ENCODE results near the gene MON2.

GRCh38 chr12:62472472-62472871, 5.8 kb downstream of the MON2 start:
- TF ChIP-seq CTCF (IDR thresholded peaks at IDR 0.05; ENCODE audit: extremely low read depth in 1 of 2, insufficient read depth in 1 of 2, low read depth in 1 of 2, low read length in 2 of 2): no peak
- TF ChIP-seq EZH2 (IDR thresholded peaks at IDR 0.05; ENCODE audit: borderline replicate concordance, low read depth, low read length, severe bottlenecking): no peak
- no peak for TF ChIP-seq FOS (IDR thresholded peaks at IDR 0.05; ENCODE audit: borderline replicate concordance, insufficient read depth, low read length)
- no peak for TF ChIP-seq POLR2A (IDR thresholded peaks at IDR 0.05; ENCODE audit: low read depth, low read length)
- no peak for TF ChIP-seq MAX (IDR thresholded peaks at IDR 0.05; ENCODE audit: insufficient read depth, insufficient read length)
- TF ChIP-seq POLR2AphosphoS5 (IDR thresholded peaks at IDR 0.05; ENCODE audit: insufficient read depth, low read depth, low read length): no peak
- no peak for TF ChIP-seq MYC (IDR thresholded peaks at IDR 0.05; ENCODE audit: low read depth, low read length)
- TF ChIP-seq JUN (IDR thresholded peaks at IDR 0.05; ENCODE audit: borderline replicate concordance, insufficient read depth, insufficient read length, low read depth): no peak

Data from endothelial cell of umbilical vein (primary cell).